SU-DHL-6 (cell line): Measurements from ENCODE around the gene FGFR3.

Experiments used
- H2AFZ ChIP-seq: fragments of 200-600 bp; sonication (generic); 2 replicates; pipeline ENCODE4 v1.6.1; 2014; ENCODE audit warnings: low read depth, mild to moderate bottlenecking, moderate library complexity, mixed read lengths, antibody characterized with exemption, low read length; ENCODE audit not compliant: severe bottlenecking
- H3F3A ChIP-seq: fragments of 200-600 bp; shearing (Covaris generic); 2 replicates; pipeline ENCODE4 v1.6.0; 2016; ENCODE audit warnings: antibody characterized with exemption, mild to moderate bottlenecking; ENCODE audit not compliant: insufficient read depth
- H3K27ac ChIP-seq: fragments of 200-600 bp; sonication (generic); 2 replicates; pipeline ENCODE4 v1.5.1; 2016; ENCODE audit warnings: low read depth, mild to moderate bottlenecking, low read length, moderate library complexity, mixed read lengths
- H3K27me3 ChIP-seq: fragments of 200-600 bp; sonication (generic), shearing (Covaris generic); 2 replicates; pipeline ENCODE4 v1.6.0; 2014; ENCODE audit warnings: mild to moderate bottlenecking, low read length
- H3K36me3 ChIP-seq: fragments of 200-600 bp; sonication (generic); 2 replicates; pipeline ENCODE4 v1.6.1; 2014; ENCODE audit warnings: mild to moderate bottlenecking, low read length, mixed read lengths
- H3K4me2 ChIP-seq: fragments of 300-600, 200-600 bp; shearing (Covaris generic), sonication (generic); 2 replicates; pipeline ENCODE4 v1.6.0; 2014; ENCODE audit warnings: low read length, low read depth, mild to moderate bottlenecking; ENCODE audit not compliant: poor library complexity, severe bottlenecking
- H3K4me3 ChIP-seq: fragments of 200-600 bp; sonication (generic); 2 replicates; pipeline ENCODE4 v1.5.1; 2014; ENCODE audit warnings: antibody characterized with exemption, low read length, mild to moderate bottlenecking, mixed read lengths; ENCODE audit not compliant: insufficient read depth, poor library complexity, severe bottlenecking
- H3K79me2 ChIP-seq: fragments of 200-600 bp; sonication (generic); 2 replicates; pipeline ENCODE4 v1.6.1; 2014; ENCODE audit warnings: mild to moderate bottlenecking, low read length, moderate library complexity; ENCODE audit not compliant: insufficient read depth
- H3K9ac ChIP-seq: fragments of 200-600 bp; sonication (generic); 2 replicates; pipeline ENCODE4 v1.7.0; 2014; ENCODE audit warnings: mild to moderate bottlenecking, low read length
- H3K9me2 ChIP-seq: fragments of 200-600 bp; sonication (generic); replicated peaks from 2 replicates; pipeline ENCODE4 v1.6.1; 2014; ENCODE audit warnings: low read length; ENCODE audit not compliant: insufficient read depth
- H3K9me3 ChIP-seq: fragments of 200-600 bp; sonication (generic); 2 replicates; pipeline ENCODE4 v1.6.1; 2014; ENCODE audit warnings: low read length, mixed read lengths; ENCODE audit not compliant: insufficient read depth
- H4K20me1 ChIP-seq: fragments of 200-600 bp; sonication (generic); 2 replicates; pipeline ENCODE4 v1.6.1; 2014; ENCODE audit warnings: low read depth, mild to moderate bottlenecking, antibody characterized with exemption, low read length, moderate library complexity, mixed read lengths
- EZH2phosphoT487 ChIP-seq: fragments of 200-600 bp; sonication (generic), shearing (Covaris generic); conservative IDR thresholded peaks from 2 replicates; pipeline ENCODE4 v1.6.1; 2018; ENCODE audit warnings: mild to moderate bottlenecking, antibody characterized with exemption, low read length, moderate library complexity, mixed read lengths
- TF ChIP-seq, protein P1 (sequence below): fragments of 200-600 bp; sonication (generic); IDR thresholded peaks from one replicate; pipeline ENCODE4 v1.5.1; 2017; ENCODE audit warnings: antibody characterized with exemption, mild to moderate bottlenecking, low read length, moderate library complexity; ENCODE audit not compliant: insufficient read depth, poor library complexity, severe bottlenecking

The FGFR3 gene

DNA sequence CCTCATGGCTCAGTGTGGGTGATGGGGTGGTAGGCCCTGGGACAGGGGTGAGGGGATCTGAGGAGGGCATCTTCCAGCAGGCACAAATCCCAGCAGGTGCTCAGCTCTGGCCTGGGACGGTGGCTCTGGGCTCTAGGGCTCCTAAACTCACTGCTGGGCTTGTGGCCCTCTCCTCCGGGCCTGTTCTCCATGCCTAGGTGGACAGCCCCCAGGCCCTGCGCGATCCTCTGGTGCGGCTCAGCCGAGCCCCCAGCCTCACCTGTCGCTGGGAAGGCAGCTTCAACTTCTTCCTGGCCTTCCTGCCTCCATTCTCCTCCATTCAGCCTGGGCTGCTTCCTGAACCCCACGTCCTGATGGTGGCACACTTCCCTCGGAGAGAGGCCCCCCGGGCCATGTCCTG, 19.3 kb upstream of the FGFR3 start:
- H3K4me3 ChIP-seq, result no peak overlapping the region
- no peak overlapping the region for H2AFZ ChIP-seq
- no peak overlapping the region for H3K4me2 ChIP-seq
- no peaks in the 10 kb centered on the region for H4K20me1 ChIP-seq
- no peak overlapping the region for H3K27ac ChIP-seq
- H3K79me2 ChIP-seq, result no peaks in the 10 kb centered on the region
- H3K36me3 ChIP-seq, result no peaks in the 10 kb centered on the region
- H3F3A ChIP-seq, result no peaks in the 10 kb centered on the region
- TF ChIP-seq EZH2phosphoT487, result no peak
- TF ChIP-seq, protein P1, sequence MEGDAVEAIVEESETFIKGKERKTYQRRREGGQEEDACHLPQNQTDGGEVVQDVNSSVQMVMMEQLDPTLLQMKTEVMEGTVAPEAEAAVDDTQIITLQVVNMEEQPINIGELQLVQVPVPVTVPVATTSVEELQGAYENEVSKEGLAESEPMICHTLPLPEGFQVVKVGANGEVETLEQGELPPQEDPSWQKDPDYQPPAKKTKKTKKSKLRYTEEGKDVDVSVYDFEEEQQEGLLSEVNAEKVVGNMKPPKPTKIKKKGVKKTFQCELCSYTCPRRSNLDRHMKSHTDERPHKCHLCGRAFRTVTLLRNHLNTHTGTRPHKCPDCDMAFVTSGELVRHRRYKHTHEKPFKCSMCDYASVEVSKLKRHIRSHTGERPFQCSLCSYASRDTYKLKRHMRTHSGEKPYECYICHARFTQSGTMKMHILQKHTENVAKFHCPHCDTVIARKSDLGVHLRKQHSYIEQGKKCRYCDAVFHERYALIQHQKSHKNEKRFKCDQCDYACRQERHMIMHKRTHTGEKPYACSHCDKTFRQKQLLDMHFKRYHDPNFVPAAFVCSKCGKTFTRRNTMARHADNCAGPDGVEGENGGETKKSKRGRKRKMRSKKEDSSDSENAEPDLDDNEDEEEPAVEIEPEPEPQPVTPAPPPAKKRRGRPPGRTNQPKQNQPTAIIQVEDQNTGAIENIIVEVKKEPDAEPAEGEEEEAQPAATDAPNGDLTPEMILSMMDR, result no peak
- no peaks in the 10 kb centered on the region for H3K9me2 ChIP-seq
- no peaks in the 10 kb centered on the region for H3K27me3 ChIP-seq
- H3K9ac ChIP-seq, result no peak overlapping the region
- H3K9me3 ChIP-seq, result no peaks in the 10 kb centered on the region

DNA sequence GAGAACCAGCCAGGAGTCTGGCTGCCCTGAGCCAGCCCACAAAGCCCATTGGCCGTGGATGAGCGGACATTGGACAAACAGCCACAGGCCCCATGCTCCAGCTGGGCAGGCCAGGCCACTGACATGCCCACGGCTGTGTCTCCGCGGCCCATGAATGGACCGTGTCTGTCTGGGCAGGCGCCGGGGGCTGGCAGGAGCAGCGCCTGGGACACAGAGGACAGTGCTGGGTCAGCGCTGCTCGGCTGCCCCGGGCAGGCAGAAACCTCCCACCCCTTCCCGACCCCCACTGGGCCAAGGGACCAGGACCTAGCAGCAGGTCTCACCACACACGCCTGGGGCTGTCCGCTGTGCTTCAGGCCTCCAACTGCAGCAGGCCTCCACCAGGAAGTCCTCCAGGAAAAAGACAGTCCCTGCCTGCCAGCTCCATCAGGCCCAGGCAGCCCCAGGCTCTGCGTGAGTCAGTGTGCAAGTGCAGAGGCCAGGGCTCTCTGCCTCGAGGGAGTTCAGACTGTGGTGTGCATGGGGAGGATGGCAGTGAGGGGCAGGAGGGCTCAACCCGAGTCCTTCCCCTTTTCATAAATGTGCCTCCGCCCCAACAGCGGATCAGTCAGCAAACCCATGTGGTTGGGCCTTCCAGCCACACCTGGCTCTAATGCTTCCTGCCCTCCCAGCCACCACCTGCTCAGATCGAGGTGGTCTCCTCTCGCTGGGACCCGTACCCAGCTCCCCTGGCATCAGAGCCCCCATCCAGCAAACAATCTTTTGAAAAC, 17.2 kb upstream of the FGFR3 start:
- no peaks in the 10 kb centered on the region for H3K27me3 ChIP-seq
- no peak overlapping the region for H2AFZ ChIP-seq
- H3K4me2 ChIP-seq, result no peak overlapping the region
- H3K79me2 ChIP-seq, result no peaks in the 10 kb centered on the region
- no peak overlapping the region for H3K27ac ChIP-seq
- no peak for TF ChIP-seq EZH2phosphoT487
- TF ChIP-seq, protein P1, result no peak
- H3K9ac ChIP-seq, result no peak overlapping the region
- H3F3A ChIP-seq, result no peaks in the 10 kb centered on the region
- H4K20me1 ChIP-seq, result no peaks in the 10 kb centered on the region
- H3K9me3 ChIP-seq, result no peaks in the 10 kb centered on the region
- H3K9me2 ChIP-seq, result no peaks in the 10 kb centered on the region
- H3K4me3 ChIP-seq, result no peak overlapping the region
- H3K36me3 ChIP-seq, result no peaks in the 10 kb centered on the region

DNA sequence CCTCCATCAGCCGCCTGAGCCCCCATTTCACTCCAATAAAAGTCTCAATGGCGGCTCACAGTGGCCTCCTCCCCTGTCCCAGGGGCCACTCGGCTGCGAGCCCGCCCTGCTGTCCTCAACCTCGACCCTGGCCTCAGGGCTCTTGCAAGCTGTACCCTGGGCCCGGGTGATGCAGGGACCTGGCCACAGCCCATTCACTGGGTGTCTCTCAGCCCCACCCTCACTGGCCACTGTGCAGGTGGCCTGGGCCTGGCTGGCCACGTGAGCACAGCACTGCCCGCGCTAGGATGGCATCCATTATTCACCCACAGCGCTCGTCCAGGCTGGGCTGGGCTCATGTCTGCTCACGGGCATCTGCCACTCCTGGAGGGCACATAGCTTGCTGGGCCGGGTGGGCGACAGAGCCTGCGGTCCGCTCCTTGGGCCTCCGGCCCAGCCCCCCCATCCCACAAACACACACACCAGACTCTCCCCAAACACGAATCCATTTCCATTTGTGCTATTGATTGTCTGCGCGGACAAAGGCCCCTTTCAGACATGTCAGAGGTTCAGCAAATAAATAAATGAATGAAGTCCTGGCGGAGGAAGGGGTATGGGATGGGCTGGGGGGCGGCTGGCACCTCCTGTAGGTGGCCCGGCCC, 16.5 kb upstream of the FGFR3 start:
- Histone ChIP-seq H3K9me2 (no peaks in the 10 kb centered on the region), H3K9me3 (no peaks in the 10 kb centered on the region), H3K36me3 (no peaks in the 10 kb centered on the region), H3F3A (no peaks in the 10 kb centered on the region), H3K27ac (no peak overlapping the region), H4K20me1 (no peaks in the 10 kb centered on the region), H3K4me3 (no peak overlapping the region), H3K27me3 (no peaks in the 10 kb centered on the region), H3K9ac (no peak overlapping the region), H2AFZ (no peak overlapping the region), H3K79me2 (no peaks in the 10 kb centered on the region), H3K4me2 (no peak overlapping the region)
- TF ChIP-seq, protein P1, result no peak
- no peak for TF ChIP-seq EZH2phosphoT487
